ENCODE data around the gene DYNC2I2.
"Not testable (repeated sequence)": the region's sequence is repeated elsewhere in the genome, so short reads cannot be mapped to it uniquely, and the experiment has no call there.

Gene DYNC2I2

GRCh38 chr9:128611600-128612394 lies 44.9 kb downstream of the DYNC2I2 start:
- no peak for DNase-seq

DNA sequence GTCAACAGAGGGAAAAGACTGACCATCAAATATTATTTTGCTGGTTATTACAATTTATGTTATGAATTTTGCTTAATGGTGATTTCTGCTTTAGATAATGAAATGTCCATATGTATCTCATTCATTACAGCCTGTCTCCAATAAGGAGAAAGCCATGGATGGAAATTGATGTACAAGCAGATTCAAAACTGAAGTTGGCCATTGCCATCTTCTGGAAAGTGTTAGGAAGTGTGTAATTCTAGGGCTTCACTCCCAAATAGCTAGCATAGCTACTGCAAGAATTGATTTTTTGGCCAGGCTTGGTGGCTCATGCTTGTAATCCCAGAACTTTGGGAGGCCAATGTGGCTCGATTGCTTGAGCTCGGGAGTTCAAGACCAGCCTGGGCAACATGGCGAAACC lies 45.8 kb downstream of the DYNC2I2 start:
- no peak for DNase-seq

DNA sequence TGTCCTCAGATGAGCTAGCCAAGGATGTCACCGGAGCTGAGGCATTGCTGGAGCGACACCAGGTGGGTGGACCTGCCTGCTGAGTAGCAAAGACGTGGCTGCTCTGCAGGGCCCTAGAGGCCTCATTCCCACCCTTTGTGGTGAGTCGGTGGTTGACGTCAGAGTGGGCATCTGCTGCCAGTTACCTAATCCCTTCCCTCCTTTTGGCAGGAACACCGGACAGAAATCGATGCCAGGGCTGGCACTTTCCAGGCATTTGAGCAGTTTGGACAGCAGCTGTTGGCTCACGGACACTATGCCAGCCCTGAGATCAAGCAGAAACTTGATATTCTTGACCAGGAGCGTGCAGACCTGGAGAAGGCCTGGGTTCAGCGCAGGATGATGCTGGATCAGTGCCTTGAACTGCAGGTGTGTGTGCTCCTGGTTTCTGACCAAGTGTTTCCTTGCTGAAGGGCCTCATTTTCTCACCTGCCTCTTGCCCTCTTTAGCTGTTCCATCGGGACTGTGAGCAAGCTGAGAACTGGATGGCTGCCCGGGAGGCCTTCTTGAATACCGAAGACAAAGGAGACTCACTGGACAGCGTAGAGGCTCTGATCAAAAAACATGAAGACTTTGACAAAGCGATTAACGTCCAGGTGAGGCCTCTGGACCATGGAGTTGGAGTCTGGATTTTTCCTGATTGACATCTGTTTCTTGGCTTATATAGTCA lies 48.9 kb downstream of the DYNC2I2 start:
- DNase-seq, result no peak

DNA sequence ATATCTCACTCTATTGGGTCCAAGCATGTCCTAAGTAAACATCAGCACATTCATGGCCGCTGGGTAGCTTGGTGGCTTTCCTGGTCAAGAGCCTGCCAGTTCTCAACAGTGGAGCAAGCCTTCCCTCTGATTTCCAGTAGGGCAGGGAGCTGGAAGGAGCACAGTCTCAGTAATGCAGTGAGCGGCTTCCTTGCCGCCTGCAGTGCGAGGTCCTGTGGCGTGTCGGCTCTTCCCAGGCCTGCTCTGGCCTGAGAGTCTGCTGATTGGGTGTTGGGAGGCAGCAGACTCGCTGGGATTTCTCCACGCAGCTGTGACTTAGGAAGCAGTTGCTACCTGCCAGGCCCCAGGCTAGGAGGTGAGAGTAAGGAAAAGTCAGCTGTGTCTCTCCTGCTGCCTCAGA lies 53.0 kb downstream of the DYNC2I2 start:
- no peak for DNase-seq

DNA sequence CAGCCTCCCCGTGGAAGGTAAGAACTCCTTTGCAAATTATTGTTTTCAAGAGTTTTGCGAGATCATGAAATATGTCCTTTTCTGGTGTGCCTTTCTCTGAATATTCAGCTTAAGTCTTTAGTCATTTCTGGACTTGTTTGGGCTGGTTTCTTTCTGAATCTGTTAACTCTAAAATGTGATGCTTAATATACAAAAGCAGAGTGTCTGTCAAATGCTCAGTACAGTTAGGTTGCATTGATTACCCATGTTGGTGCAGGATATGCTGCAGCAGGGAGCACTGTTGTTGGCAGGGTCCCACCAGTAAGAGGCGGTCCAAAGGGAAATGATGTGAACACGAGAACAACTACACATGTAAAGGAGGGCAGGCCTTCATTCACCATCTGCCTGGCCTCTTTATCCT lies 56.5 kb downstream of the DYNC2I2 start:
- DNase-seq, result no peak

- DNase-seq, result no peak
These were observed 61.2 kb downstream of the DYNC2I2 start for GRCh38 chr9:128595471-128595870.

DNA sequence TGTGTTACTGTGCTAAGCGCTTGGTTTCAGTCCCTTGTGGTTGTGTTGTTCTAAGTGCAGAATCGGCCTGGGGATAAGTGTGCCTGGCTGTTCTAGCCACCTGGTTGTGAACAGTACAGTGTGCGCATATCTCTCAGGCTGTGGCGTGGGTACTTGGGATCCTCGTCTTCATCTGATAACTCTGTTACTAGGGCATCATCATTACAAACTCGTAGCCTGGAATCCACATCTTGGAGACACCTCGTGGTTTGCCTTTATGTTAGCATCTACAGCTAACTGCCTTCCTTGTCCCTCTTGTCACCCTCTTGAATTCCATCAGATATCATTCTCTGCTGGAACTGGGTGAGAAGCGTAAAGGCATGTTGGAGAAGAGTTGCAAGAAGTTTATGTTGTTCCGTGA lies 62.8 kb downstream of the DYNC2I2 start:
- no peak for DNase-seq

- no peak for DNase-seq
These were observed 63.6 kb downstream of the DYNC2I2 start for GRCh38 chr9:128593039-128593438.

- DNase-seq, result no peak
These were observed 67.9 kb downstream of the DYNC2I2 start for GRCh38 chr9:128588581-128589233.

DNA sequence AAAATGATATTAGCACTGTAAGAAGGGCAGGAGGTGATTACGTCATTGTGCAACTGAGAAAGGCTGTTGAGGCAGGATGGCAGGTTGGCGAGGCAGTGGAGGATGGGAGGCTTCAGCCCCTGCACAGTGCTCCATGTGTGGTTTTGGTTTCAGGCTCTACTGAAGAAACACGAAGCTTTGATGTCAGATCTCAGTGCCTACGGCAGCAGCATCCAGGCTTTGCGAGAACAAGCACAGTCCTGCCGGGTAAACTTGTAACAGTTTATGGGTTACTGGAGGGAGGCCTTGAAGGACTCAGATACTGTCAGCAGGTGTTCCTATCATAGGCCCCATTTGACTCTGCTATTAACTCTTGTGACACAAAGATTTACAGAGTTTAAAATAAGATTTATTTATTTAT lies 69.2 kb downstream of the DYNC2I2 start:
- no peak for DNase-seq

DNA sequence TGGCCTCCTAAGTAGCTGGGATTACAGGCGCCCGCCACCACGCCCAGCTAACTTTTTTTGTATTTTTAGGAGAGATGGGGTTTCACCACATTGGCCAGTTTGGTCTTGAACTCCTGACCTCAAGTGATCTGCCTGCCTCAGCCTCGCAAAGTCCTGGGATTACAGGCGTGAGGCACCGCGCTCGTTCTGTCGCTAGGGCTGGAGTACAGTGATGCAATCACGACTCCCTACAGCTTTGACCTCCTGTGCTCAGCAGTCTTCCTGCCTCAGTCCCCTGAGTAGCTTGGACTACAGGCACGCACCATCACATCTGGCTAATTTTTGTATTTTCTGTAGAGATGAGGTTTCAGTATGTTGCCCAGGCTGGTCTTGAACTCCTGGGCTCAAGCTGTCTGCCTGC lies 69.7 kb downstream of the DYNC2I2 start:
- DNase-seq, result not testable (repeated sequence)

GRCh38 chr9:128585155-128585554 lies 71.5 kb downstream of the DYNC2I2 start:
- DNase-seq, result not testable (repeated sequence)
